Chondrocyte (in vitro differentiated cells): ENCODE results near the gene TANGO2. TPM values are rescaled to one million over a fixed set of nuclear protein-coding genes. Genes with fewer than 3 reads are reported as not detected.

Experiments used
- DNase-seq: peaks from one replicate; pipeline ENCODE4 v3.0.0; 2021; ENCODE audit warnings: mixed read lengths, low spot score
- H3K27ac Mint-ChIP-seq: one replicate; pipeline ENCODE4 v1.8.0; 2021; ENCODE audit warnings: mild to moderate bottlenecking, moderate library complexity, mixed read lengths; ENCODE audit not compliant: unreplicated experiment
- H3K27me3 Mint-ChIP-seq: 2 replicates; pipeline ENCODE4 v1.8.0; 2021; ENCODE audit warnings: low read depth, mixed read lengths
- H3K36me3 Mint-ChIP-seq: 2 replicates; pipeline ENCODE4 v1.8.0; 2021; ENCODE audit warnings: low read depth, mixed read lengths
- H3K4me1 Mint-ChIP-seq: 2 replicates; pipeline ENCODE4 v1.8.0; 2021; ENCODE audit warnings: low read depth, mild to moderate bottlenecking, mixed read lengths
- H3K4me3 Mint-ChIP-seq: one replicate; pipeline ENCODE4 v1.8.0; 2021; ENCODE audit warnings: mild to moderate bottlenecking, moderate library complexity, mixed read lengths; ENCODE audit not compliant: unreplicated experiment
- H3K9me3 Mint-ChIP-seq: 2 replicates; pipeline ENCODE4 v1.8.0; 2021; ENCODE audit warnings: low read depth, mixed read lengths
- CTCF ChIP-seq: fragments of 200-600 bp; sonication (generic); IDR thresholded peaks from 2 replicates; pipeline ENCODE4 v1.5.0; 2021; ENCODE audit warnings: antibody characterized with exemption, mild to moderate bottlenecking, moderate library complexity
- total RNA-seq: library from RNA; stranded (reverse); gene quantifications from 3 replicates; pipeline ENCODE4 v1.2.1, GENCODE V29; 2021

Gene TANGO2
- total RNA-seq, 1 donor from 2014 or later, result 30.1 TPM

GRCh38 chr22:20083891-20084546 lies 63.1 kb downstream of the TANGO2 start:
- Mint-ChIP-seq H3K36me3 (peaks cover 21% of the 10 kb centered on the region), H3K27ac (peak overlapping the region; percentile 73), H3K27me3 (no peaks in the 10 kb centered on the region), H3K9me3 (no peaks in the 10 kb centered on the region), H3K4me3 (no peak overlapping the region), H3K4me1 (peaks cover 52% of the 10 kb centered on the region)
- DNase-seq, result no peak
- TF ChIP-seq CTCF, result no peak

GRCh38 chr22:20084547-20085413 lies 63.9 kb downstream of the TANGO2 start:
- no peak for DNase-seq
- H3K4me3 Mint-ChIP-seq, result no peak overlapping the region
- no peaks in the 10 kb centered on the region for H3K9me3 Mint-ChIP-seq
- peak overlapping the region; percentile 13 for H3K27ac Mint-ChIP-seq
- H3K4me1 Mint-ChIP-seq, result peaks cover 47% of the 10 kb centered on the region
- peaks cover 26% of the 10 kb centered on the region for H3K36me3 Mint-ChIP-seq
- peak; percentile 68 for TF ChIP-seq CTCF
- no peaks in the 10 kb centered on the region for H3K27me3 Mint-ChIP-seq

- Mint-ChIP-seq H3K27me3 (no peaks in the 10 kb centered on the region), H3K36me3 (peaks cover 34% of the 10 kb centered on the region), H3K9me3 (no peaks in the 10 kb centered on the region), H3K27ac (no peak overlapping the region), H3K4me3 (no peak overlapping the region), H3K4me1 (peaks cover 50% of the 10 kb centered on the region)
- no peak for TF ChIP-seq CTCF
- DNase-seq, result no peak
These were observed 64.7 kb downstream of the TANGO2 start for GRCh38 chr22:20085651-20086050.

GRCh38 chr22:20086101-20086599 lies 65.2 kb downstream of the TANGO2 start:
- DNase-seq, result no peak
- no peak overlapping the region for H3K27ac Mint-ChIP-seq
- peaks cover 47% of the 10 kb centered on the region for H3K4me1 Mint-ChIP-seq
- no peak overlapping the region for H3K4me3 Mint-ChIP-seq
- TF ChIP-seq CTCF, result no peak
- no peaks in the 10 kb centered on the region for H3K27me3 Mint-ChIP-seq
- H3K36me3 Mint-ChIP-seq, result peaks cover 38% of the 10 kb centered on the region
- no peaks in the 10 kb centered on the region for H3K9me3 Mint-ChIP-seq

- no peak for TF ChIP-seq CTCF
- Mint-ChIP-seq H3K4me3 (no peak overlapping the region), H3K36me3 (peaks cover 44% of the 10 kb centered on the region), H3K4me1 (peaks cover 41% of the 10 kb centered on the region), H3K9me3 (no peaks in the 10 kb centered on the region), H3K27me3 (no peaks in the 10 kb centered on the region), H3K27ac (no peak overlapping the region)
- no peak for DNase-seq
These were observed 65.9 kb downstream of the TANGO2 start for GRCh38 chr22:20086763-20087162.
